GM19328 (cell line): ENCODE measurements around the gene TMED5.
"Not testable (repeated sequence)": the region's sequence is repeated elsewhere in the genome, so short reads cannot be mapped to it uniquely, and the experiment has no call there.

ENCODE experiments used
- ATAC-seq: cut with Tn5 transposase; IDR thresholded peaks from one replicate; pipeline ENCODE4 v1.9.1; 2021; ENCODE audit warnings: mild to moderate bottlenecking, moderate library complexity; ENCODE audit not compliant: unreplicated experiment

TMED5 gene

GRCh38 chr1:93172778-93173177, 7.4 kb downstream of the TMED5 start:
- no peak for ATAC-seq

GRCh38 chr1:93171549-93172034, 8.6 kb downstream of the TMED5 start:
- ATAC-seq, result no peak

GRCh38 chr1:93170141-93170678, 10.0 kb downstream of the TMED5 start:
- ATAC-seq, result not testable (repeated sequence)

- ATAC-seq, result no peak
These were observed 13.2 kb downstream of the TMED5 start for GRCh38 chr1:93167006-93167405.

- not testable (repeated sequence) for ATAC-seq
These were observed 14.3 kb downstream of the TMED5 start for GRCh38 chr1:93165895-93166294.

GRCh38 chr1:93164816-93165215, 15.4 kb downstream of the TMED5 start:
- no peak for ATAC-seq

GRCh38 chr1:93163314-93163713, 16.9 kb downstream of the TMED5 start:
- ATAC-seq, result not testable (repeated sequence)

- no peak for ATAC-seq
These were observed 20.9 kb downstream of the TMED5 start for GRCh38 chr1:93159337-93159736.

GRCh38 chr1:93155335-93155734, 24.9 kb downstream of the TMED5 start:
- no peak for ATAC-seq

GRCh38 chr1:93154898-93155297, 25.3 kb downstream of the TMED5 start:
- ATAC-seq, result no peak

- no peak for ATAC-seq
These were observed 27.4 kb downstream of the TMED5 start for GRCh38 chr1:93152835-93153234.

- ATAC-seq, result no peak
These were observed 28.7 kb downstream of the TMED5 start for GRCh38 chr1:93151474-93151873.

- no peak for ATAC-seq
These were observed 29.5 kb downstream of the TMED5 start for GRCh38 chr1:93150729-93151128.

GRCh38 chr1:93148001-93148400, 32.2 kb downstream of the TMED5 start:
- ATAC-seq, result no peak

- ATAC-seq, result no peak
These were observed 36.4 kb downstream of the TMED5 start for GRCh38 chr1:93143769-93144168.

- ATAC-seq, result no peak
These were observed 37.1 kb downstream of the TMED5 start for GRCh38 chr1:93143136-93143535.

- ATAC-seq, result no peak
These were observed 38.1 kb downstream of the TMED5 start for GRCh38 chr1:93142161-93142560.

- no peak for ATAC-seq
These were observed 40.1 kb downstream of the TMED5 start for GRCh38 chr1:93140106-93140505.

- ATAC-seq, result no peak
These were observed 42.5 kb downstream of the TMED5 start for GRCh38 chr1:93137604-93138292.

GRCh38 chr1:93136445-93136844, 43.8 kb downstream of the TMED5 start:
- ATAC-seq, result no peak

GRCh38 chr1:93132638-93133037, 47.6 kb downstream of the TMED5 start:
- ATAC-seq, result no peak

GRCh38 chr1:93129507-93130099, 50.6 kb downstream of the TMED5 start:
- no peak for ATAC-seq
